H1 (cell line): ENCODE data around the gene HOXB4. TPM values are rescaled to one million over a fixed set of nuclear protein-coding genes. Genes with fewer than 3 reads are reported as not detected.

Experiments
- CTCF ChIA-PET: fragments of 300-600 bp; sonication (Branson Sonifier 250); formaldehyde crosslinking; loops from one replicate; lab custom pipeline; 2021; ENCODE audit not compliant: partially characterized antibody; lab: Charles Lee
- POLR2A ChIA-PET: fragments of 300-600 bp; sonication (Branson Sonifier 250); formaldehyde crosslinking; loops from one replicate; lab custom pipeline; 2021; ENCODE audit warnings: inconsistent platforms; ENCODE audit not compliant: partially characterized antibody; lab: Charles Lee
- DNase-seq, 2 experiments: peaks; one replicate each; pipeline versions ENCODE4 v3.0.0 to v3.0.0-alpha.2; 2010 to 2022; ENCODE audit warnings: low spot score in 2 of 2, low read depth in 1 of 2, mixed read lengths in 1 of 2
- FAIRE-seq: peaks from 2 replicates; lab custom pipeline; 2011; peaks lifted over from hg19 to GRCh38; lab: Jason Lieb, UNC
- H2AFZ ChIP-seq: 2 replicates; pipeline ENCODE4 v1.8.1; 2012; ENCODE audit warnings: low read length, inconsistent platforms
- H2AK5ac ChIP-seq: 2 replicates; pipeline ENCODE4 v1.6.1; 2013; ENCODE audit warnings: low read depth, low read length
- H2BK120ac ChIP-seq: replicated peaks from 2 replicates; pipeline ENCODE3; 2013; ENCODE audit warnings: low read depth, low read length, inconsistent platforms
- H2BK12ac ChIP-seq: 2 replicates; pipeline ENCODE4 v1.6.1; 2013; ENCODE audit warnings: low read depth, low read length
- H2BK15ac ChIP-seq: 2 replicates; pipeline ENCODE4 v1.6.1; 2013; ENCODE audit warnings: low read length
- H2BK20ac ChIP-seq: 2 replicates; pipeline ENCODE4 v1.6.1; 2013; ENCODE audit warnings: low read length
- H2BK5ac ChIP-seq: 2 replicates; pipeline ENCODE4 v1.6.1; 2013; ENCODE audit warnings: low read depth, low read length
- H3K14ac ChIP-seq: 2 replicates; pipeline ENCODE4 v1.6.1; 2013; ENCODE audit warnings: inconsistent platforms; ENCODE audit not compliant: insufficient read length
- H3K18ac ChIP-seq: 2 replicates; pipeline ENCODE4 v1.6.1; 2013; ENCODE audit warnings: low read length; ENCODE audit errors: extremely low read depth
- H3K23ac ChIP-seq: 2 replicates; pipeline ENCODE4 v1.6.1; 2013; ENCODE audit warnings: inconsistent platforms; ENCODE audit not compliant: insufficient read length
- H3K23me2 ChIP-seq: 2 replicates; pipeline ENCODE4 v1.6.1; 2013; ENCODE audit warnings: low read depth, low read length
- H3K27ac ChIP-seq: 2 replicates; pipeline ENCODE4 v1.6.1; 2011; ENCODE audit warnings: low read depth, low read length, inconsistent platforms
- H3K27me3 ChIP-seq, 4 experiments: replicated peaks in 1 of 4; 1 replicate in 1 of 4; 2 replicates in 3 of 4; pipeline versions ENCODE4 v1.6.1 to v1.8.1; 2011 to 2013; ENCODE audit warnings: low read length in 3 of 4, mild to moderate bottlenecking in 3 of 4, inconsistent platforms in 2 of 4, mixed read lengths in 2 of 4, moderate library complexity in 1 of 4; ENCODE audit not compliant: control insufficient read depth in 3 of 4, insufficient read depth in 3 of 4; ENCODE audit errors: extremely low read depth in 1 of 4
- H3K36me3 ChIP-seq, 4 experiments: 2 replicates each; pipeline versions ENCODE4 v1.6.1 to v1.8.1; 2011 to 2013; ENCODE audit warnings: mild to moderate bottlenecking in 4 of 4, low read length in 3 of 4, moderate library complexity in 2 of 4, control low read depth in 1 of 4, inconsistent platforms in 1 of 4; ENCODE audit not compliant: insufficient read depth in 4 of 4, control insufficient read depth in 2 of 4
- H3K4ac ChIP-seq: replicated peaks from 2 replicates; pipeline ENCODE3; 2013; ENCODE audit warnings: low read length, low read depth, mixed read lengths, inconsistent platforms; ENCODE audit not compliant: insufficient read length
- H3K4me1 ChIP-seq, 4 experiments: replicated peaks in 1 of 4; 1 replicate in 1 of 4; 2 replicates in 3 of 4; pipeline versions ENCODE4 v1.6.1 to v1.8.1; 2011 to 2013; ENCODE audit warnings: low read length in 3 of 4, inconsistent platforms in 2 of 4, mixed read lengths in 1 of 4; ENCODE audit not compliant: insufficient read depth in 4 of 4, control insufficient read depth in 3 of 4
- H3K4me2 ChIP-seq, 2 experiments: 2 replicates each; pipeline versions ENCODE4 v1.6.1 to v1.8.1; 2011 to 2013; ENCODE audit warnings: low read depth in 2 of 2, low read length in 2 of 2, control low read depth in 1 of 2, inconsistent platforms in 1 of 2, mild to moderate bottlenecking in 1 of 2; ENCODE audit not compliant: insufficient read depth in 1 of 2
- H3K4me3 ChIP-seq, 4 experiments: fragments of 200-600, 300-600 bp in 1 of 4; sonication (generic), shearing (Covaris generic), sonication (Bioruptor Twin) in 1 of 4; 2 replicates each; pipeline versions ENCODE4 v1.5.1 to v1.8.1; 2011 to 2016; ENCODE audit warnings: low read length in 4 of 4, low read depth in 3 of 4, control low read depth in 2 of 4, inconsistent platforms in 2 of 4, mild to moderate bottlenecking in 2 of 4, mixed read lengths in 1 of 4, moderate library complexity in 1 of 4; ENCODE audit not compliant: insufficient read depth in 2 of 4; ENCODE audit errors: extremely low read depth in 1 of 4
- H3K56ac ChIP-seq: replicated peaks from 2 replicates; pipeline ENCODE3; 2013; ENCODE audit warnings: low read depth, mild to moderate bottlenecking, mixed read lengths, low read length, inconsistent platforms; ENCODE audit not compliant: insufficient read length
- H3K79me1 ChIP-seq: 2 replicates; pipeline ENCODE4 v1.6.1; 2013; ENCODE audit warnings: low read depth, low read length, control low read depth
- H3K79me2 ChIP-seq, 2 experiments: 2 replicates each; pipeline versions ENCODE4 v1.6.1 to v1.8.1; 2012 to 2013; ENCODE audit warnings: low read length in 2 of 2, mild to moderate bottlenecking in 2 of 2, inconsistent platforms in 1 of 2; ENCODE audit not compliant: insufficient read depth in 2 of 2, control insufficient read depth in 1 of 2
- H3K9ac ChIP-seq, 4 experiments: replicated peaks in 1 of 4; 1 replicate in 1 of 4; 2 replicates in 3 of 4; pipeline versions ENCODE4 v1.6.1 to v1.8.1; 2011 to 2013; ENCODE audit warnings: low read depth in 3 of 4, low read length in 3 of 4, control low read depth in 2 of 4, mild to moderate bottlenecking in 2 of 4, moderate library complexity in 2 of 4, inconsistent platforms in 1 of 4; ENCODE audit errors: extremely low read depth in 1 of 4
- H3K9me3 ChIP-seq, 2 experiments: 2 replicates each; pipeline versions ENCODE4 v1.6.1 to v1.8.1; 2012 to 2013; ENCODE audit warnings: mild to moderate bottlenecking in 2 of 2, moderate library complexity in 2 of 2, control low read depth in 1 of 2, inconsistent platforms in 1 of 2, low read depth in 1 of 2, low read length in 1 of 2, mixed read lengths in 1 of 2; ENCODE audit not compliant: insufficient read depth in 2 of 2
- H4K20me1 ChIP-seq, 2 experiments: replicated peaks in 1 of 2; 2 replicates each; pipeline versions ENCODE3 to v1.8.1; 2011 to 2013; ENCODE audit warnings: inconsistent platforms in 2 of 2, low read length in 2 of 2, mild to moderate bottlenecking in 1 of 2; ENCODE audit not compliant: insufficient read depth in 2 of 2, control insufficient read depth in 1 of 2
- H4K5ac ChIP-seq: 2 replicates; pipeline ENCODE4 v1.6.1; 2013; ENCODE audit warnings: low read length, low read depth, mixed read lengths, inconsistent platforms; ENCODE audit not compliant: insufficient read length
- H4K8ac ChIP-seq: 2 replicates; pipeline ENCODE4 v1.8.0; 2013; ENCODE audit warnings: mild to moderate bottlenecking, moderate library complexity, low read length, inconsistent platforms; ENCODE audit not compliant: insufficient read depth; ENCODE audit errors: extremely low read depth
- H4K91ac ChIP-seq: replicated peaks from 2 replicates; pipeline ENCODE3; 2013; ENCODE audit warnings: low read length, mixed read lengths, inconsistent platforms; ENCODE audit not compliant: insufficient read length
- CHD2 ChIP-seq: IDR thresholded peaks from 2 replicates; pipeline ENCODE4 v1.6.1; 2012; ENCODE audit warnings: low read length, improper control_type of control experiment
- EGR1 ChIP-seq: IDR thresholded peaks from 2 replicates; pipeline ENCODE4 v1.6.1; 2011; ENCODE audit warnings: low read depth, low read length, borderline replicate concordance
- MAFK ChIP-seq: IDR thresholded peaks from 2 replicates; pipeline ENCODE4 v1.6.1; 2012; ENCODE audit warnings: low read depth, mild to moderate bottlenecking, improper control_type of control experiment, low read length
- SIX5 ChIP-seq: IDR thresholded peaks from 2 replicates; pipeline ENCODE4 v1.6.1; 2011; ENCODE audit warnings: mild to moderate bottlenecking, low read depth, low read length
- TCF12 ChIP-seq: IDR thresholded peaks from 2 replicates; pipeline ENCODE4 v1.6.1; 2011; ENCODE audit warnings: low read depth, mild to moderate bottlenecking, low read length
- WGBS, 2 experiments: shearing (Covaris generic) in 1 of 2; methylation state at CpG; one replicate each; pipeline versions ENCODE4 v1.1.6 to v1.1.7; 2013 to 2015; ENCODE audit warnings: low lambda C conversion rate in 2 of 2, mixed read lengths in 2 of 2, inconsistent platforms in 1 of 2, low coverage in 1 of 2, missing lambda C conversion rate in 1 of 2; ENCODE audit not compliant: insufficient replicate concordance in 2 of 2, insufficient coverage in 1 of 2, insufficient read length in 1 of 2; ENCODE audit errors: extremely low coverage in 1 of 2, missing lambda C conversion rate in 1 of 2; 5-methylcytosine and 5-hydroxymethylcytosine counted together
- polyA plus RNA-seq, 7 experiments: library from polyadenylated mRNA; depleted of rRNA in 3 of 7; stranded (reverse) in 5 of 7; unstranded in 2 of 7; fragments of >200 nt in 5 of 7; fragments of 200-250 nt in 2 of 7; gene quantifications; 1 replicate in 5 of 7; 2 replicates in 1 of 7; 4 replicates in 1 of 7; pipeline versions ENCODE4 v1.2.1 to v1.2.3, GENCODE V29; 2011 to 2013; ENCODE audit warnings: missing spikeins in 2 of 7, mixed read lengths in 2 of 7
- total RNA-seq: library from RNA; stranded (reverse); fragmentation: NEBNext Ultra II Directional; extraction: Animal tissue kit (Norgen Biotek cat#: 25700); gene quantifications from 2 replicates; pipeline ENCODE4 v1.2.1, GENCODE V29; 2021

The HOXB4 gene
- total and polyA plus RNA-seq, 2 of the 8 experiments (the other 6 are each of a cell fraction or from before 2014, with no cell fraction given) = not detected

GRCh38 chr17:48541036-48541576 is 37.0 kb downstream of the HOXB4 start:
- no peak overlapping the region for H4K8ac ChIP-seq
- H4K20me1 ChIP-seq = peaks cover 5 to 6% of the 10 kb centered on the region in 2 experiments
- TF ChIP-seq CHD2 (no peak), TCF12 (no peak), EGR1 (no peak), MAFK (no peak), SIX5 (no peak)
- TF ChIP-seq, all 59 proteins: peak for 0
- no peaks in the 10 kb centered on the region for H3K79me2 ChIP-seq
- H3K9me3 ChIP-seq = no peaks in the 10 kb centered on the region
- DNase-seq (no peak), FAIRE-seq (no peak)
- peak overlapping the region; percentile 15; the same call in 1 of the 2 replicates for H2BK5ac ChIP-seq
- no peak overlapping the region for H4K5ac ChIP-seq
- no peaks in the 10 kb centered on the region; the same call in 1 of the 2 replicates for H3K23me2 ChIP-seq
- H3K23ac ChIP-seq = no peak overlapping the region
- H3K4me3 ChIP-seq = peak overlapping the region; percentile 7 to 56 (median 32); a peak in 6 of 8 replicates
- WGBS, 2 experiments = 24% methylated on average over 12 of the region's 12 CpGs; no CpG with 5 or more reads in 1 of the 2 experiments
- H3K4me2 ChIP-seq = peak overlapping the region; percentile 65 to 91
- ChIA-PET CTCF (interaction anchor here (0.9 to 3.4 kb wide), 8 partner anchors 8 to 54 kb away, joined by 3 to 14 read pairs (median 6); no protein-coding TSS in a partner anchor), POLR2A (interaction anchor here (0.9 kb wide), 1 partner anchor 19 kb away, joined by 3 read pairs; no protein-coding TSS in a partner anchor)
- no peak overlapping the region for H2AFZ ChIP-seq
- no peak overlapping the region for H3K14ac ChIP-seq
- H2BK15ac ChIP-seq = no peak overlapping the region
- H3K4me1 ChIP-seq = peaks cover 0 to 11% (median 8%) of the 10 kb centered on the region in 4 experiments; a peak in 6 of 7 replicates
- peaks cover 0 to 3% (median 0%) of the 10 kb centered on the region in 4 experiments; a peak in 1 of 8 replicates for H3K36me3 ChIP-seq
- H2BK20ac ChIP-seq = no peak overlapping the region
- H3K79me1 ChIP-seq = no peaks in the 10 kb centered on the region
- H3K27ac ChIP-seq = no peak overlapping the region
- H2AK5ac ChIP-seq = no peak overlapping the region
- H3K18ac ChIP-seq = no peak overlapping the region
- H3K56ac ChIP-seq = no peak overlapping the region
- H3K4ac ChIP-seq = no peak overlapping the region
- H3K27me3 ChIP-seq = peaks cover 62 to 81% (median 74%) of the 10 kb centered on the region in 4 experiments
- no peak overlapping the region for H3K9ac ChIP-seq
- H4K91ac ChIP-seq = no peak overlapping the region
- H2BK120ac ChIP-seq = no peak overlapping the region
- peak overlapping the region; percentile 60; the same call in 1 of the 2 replicates for H2BK12ac ChIP-seq
